ENCODE data around the gene TUBB6. TPM values are rescaled to one million over a fixed set of nuclear protein-coding genes. Genes with fewer than 3 reads are reported as not detected.

The TUBB6 gene
- total and polyA plus RNA-seq, 10 of the 15 experiments (the other 5 are each of a cell fraction or from before 2014, with no cell fraction given), result 27.4 to 262 (median 82.5) TPM

DNA sequence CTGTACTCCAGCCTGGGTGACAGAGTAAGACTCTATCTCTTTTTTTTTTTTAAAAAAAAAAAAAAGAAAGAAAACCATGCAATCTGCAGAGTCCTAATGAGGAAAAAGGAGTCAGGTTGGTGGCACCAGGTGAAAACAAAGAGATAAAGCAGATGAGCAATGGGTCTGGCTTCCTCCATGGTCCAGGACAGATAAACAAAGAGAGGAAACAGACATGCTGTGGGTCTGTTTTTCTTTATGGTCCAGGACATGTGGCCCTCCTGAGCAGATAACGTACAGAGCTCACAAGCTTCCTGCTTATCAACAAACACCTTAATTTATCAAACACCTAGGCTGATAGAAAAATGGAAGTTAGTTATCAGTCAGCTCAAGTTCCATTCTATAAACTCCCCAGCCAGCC, 24.4 kb upstream of the TUBB6 start (continued):
- TF ChIP-seq, protein P1, sequence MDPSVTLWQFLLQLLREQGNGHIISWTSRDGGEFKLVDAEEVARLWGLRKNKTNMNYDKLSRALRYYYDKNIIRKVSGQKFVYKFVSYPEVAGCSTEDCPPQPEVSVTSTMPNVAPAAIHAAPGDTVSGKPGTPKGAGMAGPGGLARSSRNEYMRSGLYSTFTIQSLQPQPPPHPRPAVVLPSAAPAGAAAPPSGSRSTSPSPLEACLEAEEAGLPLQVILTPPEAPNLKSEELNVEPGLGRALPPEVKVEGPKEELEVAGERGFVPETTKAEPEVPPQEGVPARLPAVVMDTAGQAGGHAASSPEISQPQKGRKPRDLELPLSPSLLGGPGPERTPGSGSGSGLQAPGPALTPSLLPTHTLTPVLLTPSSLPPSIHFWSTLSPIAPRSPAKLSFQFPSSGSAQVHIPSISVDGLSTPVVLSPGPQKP (IDR thresholded peaks at IDR 0.05; ENCODE audit: low read depth, low read length), result no peak
- TF ChIP-seq RAD21 (IDR thresholded peaks at IDR 0.05; ENCODE audit: insufficient read depth, low read depth, low read length) (no peak), SRF (IDR thresholded peaks at IDR 0.05; ENCODE audit: low read depth in 2 of 2, low read length in 2 of 2) (no peak), POU2F2 (IDR thresholded peaks at IDR 0.05; ENCODE audit: borderline replicate concordance, low read depth, low read length) (no peak), HCFC1 (IDR thresholded peaks at IDR 0.05; ENCODE audit: low read length) (no peak), ASH2L (IDR thresholded peaks at IDR 0.05; ENCODE audit: borderline replicate concordance, low read depth) (no peak)

DNA sequence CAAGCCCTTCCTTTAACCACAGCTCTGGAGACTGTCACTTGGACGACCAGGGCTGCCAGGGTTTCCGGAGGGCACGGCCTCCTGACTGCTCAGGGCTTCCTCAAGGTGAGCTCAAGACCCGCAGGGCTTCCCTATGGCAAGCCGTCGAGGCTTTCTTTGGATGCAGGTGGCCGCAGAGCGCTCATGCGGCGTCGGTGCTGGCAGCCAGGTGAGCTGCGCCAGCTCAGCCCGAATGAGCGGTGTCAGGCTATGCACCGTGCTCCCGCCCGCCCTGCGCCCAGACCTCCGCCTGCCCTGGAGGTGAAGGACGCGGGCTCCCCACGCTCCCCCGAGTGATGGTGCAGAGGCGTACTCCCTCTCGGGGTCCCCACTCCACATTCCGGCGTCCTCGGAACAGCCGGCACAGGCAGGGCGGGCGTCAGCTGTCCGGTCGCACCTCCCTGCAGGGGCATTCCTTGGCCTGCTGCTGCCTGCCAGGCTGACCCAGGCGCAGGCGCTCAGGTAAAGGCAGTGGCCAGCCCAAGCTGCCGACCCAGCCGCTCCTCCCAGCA, 20.8 kb upstream of the TUBB6 start:
- Histone ChIP-seq H4K20me1 (ENCODE audit: control insufficient read depth, insufficient read depth) (no peaks in the 10 kb centered on the region; the same call in 1 of the 2 replicates), H2AFZ (ENCODE audit: control insufficient read depth, low read depth, low read length) (no peak overlapping the region), H3K4me3 (no peak overlapping the region), H3K9ac (ENCODE audit: control insufficient read depth, insufficient read depth, low read length) (no peak overlapping the region), H3K4me1 (ENCODE audit: control insufficient read depth, insufficient read depth, low read length) (no peaks in the 10 kb centered on the region), H3K27ac (ENCODE audit: control insufficient read depth, insufficient read depth) (no peak overlapping the region), H3K9me3 (replicated peaks; ENCODE audit: control insufficient read depth, insufficient read depth, low read length) (no peaks in the 10 kb centered on the region), H3K4me2 (ENCODE audit: control insufficient read depth, insufficient read depth) (no peak overlapping the region), H3K27me3 (replicated peaks in 1 of 2; ENCODE audit: control insufficient read depth in 2 of 2, insufficient read depth in 2 of 2, low read length in 1 of 2) (peaks cover 7% of the 10 kb centered on the region in 2 experiments; a peak in 3 of 4 replicates), H3K79me2 (ENCODE audit: control insufficient read depth, insufficient read depth, low read length) (no peaks in the 10 kb centered on the region), H3K36me3 (ENCODE audit: control insufficient read depth in 2 of 2, insufficient read depth in 2 of 2, low read length in 1 of 2) (no peaks in the 10 kb centered on the region)
- WGBS (ENCODE audit: insufficient coverage, insufficient replicate concordance, low lambda C conversion rate, missing lambda C conversion rate), result 49% methylated on average over 32 of the region's 37 CpGs
- no peak for ATAC-seq
- no TSS peak for BruUV-seq (replicated peaks)
- in situ Hi-C loops (cut with MboI), result no loop called here
- ChIA-PET RAD21 (ENCODE audit: unreplicated experiment) (interaction anchor here (0.5 to 0.7 kb wide), 2 partner anchors 52 to 90 kb away, joined by 4 read pairs; partner anchors contain the start of gene AFG3L2), POLR2A (no interaction called here), CTCF (no interaction called here), SMC1A (ENCODE audit: uncharacterized antibody, unreplicated experiment) (no interaction called here)
- intact Hi-C loops (cut with micrococcal nuclease; ENCODE audit: unreplicated experiment), result no loop called here
- no peak for FAIRE-seq
- TF ChIP-seq HDAC6 (IDR thresholded peaks at IDR 0.05; ENCODE audit: unreplicated experiment) (no peak), GABPA (IDR thresholded peaks at IDR 0.05; ENCODE audit: low read depth) (no peak), ZSCAN29 (IDR thresholded peaks at IDR 0.05) (no peak), SMARCA5 (IDR thresholded peaks at IDR 0.05) (no peak), IRF4 (IDR thresholded peaks at IDR 0.05; ENCODE audit: low read depth, low read length) (no peak), BCL11A (IDR thresholded peaks at IDR 0.05; ENCODE audit: low read depth, low read length) (no peak), FOXM1 (IDR thresholded peaks at IDR 0.05; ENCODE audit: low read depth, low read length) (no peak), PAX5 (IDR thresholded peaks at IDR 0.05; ENCODE audit: borderline replicate concordance, low read depth, low read length) (no peak), PML (IDR thresholded peaks at IDR 0.05; ENCODE audit: low read length) (no peak), NFIC (IDR thresholded peaks at IDR 0.05; ENCODE audit: low read depth, low read length) (no peak), CBX5 (IDR thresholded peaks at IDR 0.05; ENCODE audit: low read depth) (no peak), CBFB (IDR thresholded peaks at IDR 0.05; ENCODE audit: low read depth) (no peak), CHD4 (IDR thresholded peaks at IDR 0.05) (no peak)
- TF ChIP-seq, protein P2, sequence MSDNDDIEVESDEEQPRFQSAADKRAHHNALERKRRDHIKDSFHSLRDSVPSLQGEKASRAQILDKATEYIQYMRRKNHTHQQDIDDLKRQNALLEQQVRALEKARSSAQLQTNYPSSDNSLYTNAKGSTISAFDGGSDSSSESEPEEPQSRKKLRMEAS (IDR thresholded peaks at IDR 0.05; ENCODE audit: low read depth, low read length), result no peak
- DNase-seq (ENCODE audit: low read depth, low spot score), result no peak
